ENCODE measurements around the gene DAO.

DNA sequence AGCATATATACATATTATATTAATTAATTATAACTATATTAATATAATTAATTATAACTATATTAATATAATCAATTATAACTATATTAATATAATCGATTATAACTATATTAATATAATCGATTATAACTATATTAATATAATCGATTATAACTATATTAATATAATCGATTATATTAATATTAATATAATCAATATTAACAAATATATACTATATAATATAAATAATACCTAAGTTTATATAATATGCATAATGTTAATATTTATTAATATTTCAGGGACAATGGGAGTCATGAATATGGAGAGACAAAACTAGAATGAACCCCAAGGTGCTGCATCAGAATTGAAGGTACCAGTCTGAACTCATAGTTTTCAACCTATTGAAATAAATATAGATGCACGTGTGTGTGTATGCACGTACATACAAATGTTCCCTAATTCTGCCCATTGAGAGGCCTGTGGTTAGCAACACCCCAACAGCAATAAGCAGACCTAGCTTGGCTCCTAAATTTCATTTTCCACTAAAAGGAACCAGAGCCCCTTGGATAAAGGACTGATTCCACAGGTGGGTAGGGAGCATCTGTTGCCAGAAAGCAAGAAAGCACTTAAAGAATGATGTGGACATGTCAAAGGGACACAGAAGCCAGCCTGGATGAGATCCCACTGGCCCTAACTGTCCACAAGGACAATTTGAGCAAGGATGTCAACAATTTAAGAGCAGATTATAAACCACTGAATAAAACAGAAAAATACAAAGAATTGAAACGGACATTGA, 43.8 kb upstream of the DAO start:
- TF ChIP-seq, protein P1, sequence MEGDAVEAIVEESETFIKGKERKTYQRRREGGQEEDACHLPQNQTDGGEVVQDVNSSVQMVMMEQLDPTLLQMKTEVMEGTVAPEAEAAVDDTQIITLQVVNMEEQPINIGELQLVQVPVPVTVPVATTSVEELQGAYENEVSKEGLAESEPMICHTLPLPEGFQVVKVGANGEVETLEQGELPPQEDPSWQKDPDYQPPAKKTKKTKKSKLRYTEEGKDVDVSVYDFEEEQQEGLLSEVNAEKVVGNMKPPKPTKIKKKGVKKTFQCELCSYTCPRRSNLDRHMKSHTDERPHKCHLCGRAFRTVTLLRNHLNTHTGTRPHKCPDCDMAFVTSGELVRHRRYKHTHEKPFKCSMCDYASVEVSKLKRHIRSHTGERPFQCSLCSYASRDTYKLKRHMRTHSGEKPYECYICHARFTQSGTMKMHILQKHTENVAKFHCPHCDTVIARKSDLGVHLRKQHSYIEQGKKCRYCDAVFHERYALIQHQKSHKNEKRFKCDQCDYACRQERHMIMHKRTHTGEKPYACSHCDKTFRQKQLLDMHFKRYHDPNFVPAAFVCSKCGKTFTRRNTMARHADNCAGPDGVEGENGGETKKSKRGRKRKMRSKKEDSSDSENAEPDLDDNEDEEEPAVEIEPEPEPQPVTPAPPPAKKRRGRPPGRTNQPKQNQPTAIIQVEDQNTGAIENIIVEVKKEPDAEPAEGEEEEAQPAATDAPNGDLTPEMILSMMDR (IDR thresholded peaks at IDR 0.05) = no peak
- TF ChIP-seq POLR2A (IDR thresholded peaks at IDR 0.05) = no peak
